GM19099 (cell line): Measurements from ENCODE around the gene RTP1.

Experiments
- POLR2A ChIP-seq: IDR thresholded peaks from 3 replicates; pipeline ENCODE4 v1.6.1; 2011; ENCODE audit warnings: low read depth; ENCODE audit not compliant: insufficient read length; ENCODE audit errors: extremely low read depth

RTP1 gene

DNA sequence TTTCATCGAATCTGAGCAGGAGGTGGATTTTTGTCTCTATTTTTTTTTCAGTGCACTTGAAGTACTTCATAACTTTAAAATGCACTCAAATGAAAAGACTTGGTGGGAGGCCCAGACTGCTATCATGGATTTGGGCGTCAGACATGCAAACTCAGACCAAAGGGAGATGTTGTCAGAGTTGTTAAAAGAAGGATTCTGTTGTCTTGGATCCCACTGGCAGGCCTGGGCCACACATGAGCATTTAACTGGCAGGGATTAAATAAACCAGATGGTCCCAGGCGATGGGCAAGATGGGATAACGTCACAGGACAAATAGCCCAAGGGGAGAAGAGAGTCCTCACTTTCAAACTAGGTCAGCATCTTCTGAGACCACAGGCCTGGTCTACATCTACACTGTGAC, 15.4 kb downstream of the RTP1 start:
- no peak for TF ChIP-seq POLR2A

DNA sequence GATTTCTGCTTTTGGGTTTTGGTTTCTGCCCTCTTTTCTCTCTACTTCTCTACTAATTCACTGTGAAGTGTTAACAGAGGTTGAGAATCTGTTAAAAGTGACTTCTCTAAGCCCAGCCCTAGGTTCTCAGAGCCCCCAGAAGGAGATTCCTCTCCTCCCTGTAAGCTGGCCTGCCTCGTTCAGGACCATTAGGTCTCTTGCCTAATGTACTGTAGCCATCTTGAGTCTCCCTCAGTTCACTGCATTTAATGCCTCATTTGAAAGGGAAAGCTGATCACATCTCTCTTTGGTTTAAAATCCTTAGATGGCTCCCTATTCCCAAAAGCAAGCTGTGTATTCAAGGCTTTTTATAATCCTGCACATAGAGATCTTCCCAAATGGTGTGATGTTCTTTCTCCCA, 16.3 kb downstream of the RTP1 start:
- TF ChIP-seq POLR2A = no peak

GRCh38 chr3:187215460-187215859, 18.2 kb downstream of the RTP1 start:
- TF ChIP-seq POLR2A = no peak

GRCh38 chr3:187222801-187223200, 25.5 kb downstream of the RTP1 start:
- no peak for TF ChIP-seq POLR2A

DNA sequence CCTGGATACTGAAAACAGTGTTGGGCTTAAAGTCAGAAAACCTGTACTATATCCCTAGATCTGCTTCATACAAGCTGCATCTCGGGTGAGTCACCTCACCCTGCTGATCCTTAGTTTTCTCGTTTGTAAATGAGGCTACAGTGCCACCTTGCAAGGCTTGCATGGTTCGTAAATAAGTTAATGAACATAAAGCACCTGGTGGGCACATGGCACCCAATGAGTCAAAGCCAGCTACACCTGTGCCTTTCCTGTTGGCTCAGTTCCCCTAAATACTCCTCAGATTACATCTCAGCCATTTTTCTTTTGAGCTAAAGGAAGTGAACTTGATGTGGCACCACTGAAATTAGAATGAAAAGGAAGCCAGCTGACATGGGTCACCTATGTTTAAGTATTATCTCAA, 26.5 kb downstream of the RTP1 start:
- TF ChIP-seq POLR2A = no peak

DNA sequence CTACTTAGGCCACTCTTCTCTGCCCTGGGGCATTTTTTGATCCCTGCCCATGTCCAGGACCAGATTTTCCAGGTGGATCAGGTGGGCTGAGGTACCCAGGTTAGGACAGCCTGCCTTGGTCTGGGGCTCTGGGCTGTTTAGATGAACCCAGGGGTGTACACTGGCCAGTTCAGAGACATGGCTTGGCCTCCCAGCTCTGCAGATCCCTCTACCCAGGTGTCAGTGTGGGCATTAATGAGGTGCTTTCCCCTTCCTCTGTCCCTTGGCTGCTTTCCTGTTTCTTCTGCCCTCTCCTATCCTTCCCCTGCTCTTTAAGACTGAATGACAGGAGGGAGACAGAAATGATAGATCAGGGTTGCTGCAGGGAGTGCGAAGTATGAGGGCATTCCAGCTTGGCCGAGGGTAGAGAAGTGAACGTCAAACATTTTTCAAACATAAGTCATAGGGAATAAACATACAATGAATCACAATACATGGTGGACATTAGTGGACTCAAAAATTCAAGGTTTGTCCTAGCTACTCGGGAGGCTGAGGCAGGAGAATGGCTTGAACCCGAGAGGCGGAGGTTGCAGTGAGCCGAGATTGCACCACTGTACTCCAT, 30.5 kb downstream of the RTP1 start:
- no peak for TF ChIP-seq POLR2A

- no peak for TF ChIP-seq POLR2A
Observed at GRCh38 chr3:187228740-187229139, 31.5 kb downstream of the RTP1 start.

DNA sequence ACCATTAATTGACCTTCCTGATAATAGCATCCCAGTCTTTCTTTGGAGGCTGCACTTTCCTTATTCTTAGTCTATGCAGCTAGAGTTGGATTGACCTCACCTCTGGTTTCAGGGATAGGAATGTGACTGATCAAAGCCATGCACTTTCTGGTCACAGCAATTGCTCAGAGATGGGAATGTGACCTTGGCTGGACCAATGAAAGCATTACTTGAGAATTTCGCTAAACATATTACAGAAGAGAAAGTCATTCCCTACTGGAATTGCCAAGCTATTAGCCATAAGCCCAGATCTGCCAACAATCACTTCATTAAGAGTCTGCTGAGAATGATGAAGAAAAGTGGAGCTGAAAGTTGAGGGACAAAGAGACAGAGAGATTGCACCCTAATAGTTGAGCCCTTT, 32.7 kb downstream of the RTP1 start:
- TF ChIP-seq POLR2A = no peak

- no peak for TF ChIP-seq POLR2A
Observed at GRCh38 chr3:187236962-187237361, 39.7 kb downstream of the RTP1 start.

GRCh38 chr3:187237741-187238140, 40.5 kb downstream of the RTP1 start:
- no peak for TF ChIP-seq POLR2A

DNA sequence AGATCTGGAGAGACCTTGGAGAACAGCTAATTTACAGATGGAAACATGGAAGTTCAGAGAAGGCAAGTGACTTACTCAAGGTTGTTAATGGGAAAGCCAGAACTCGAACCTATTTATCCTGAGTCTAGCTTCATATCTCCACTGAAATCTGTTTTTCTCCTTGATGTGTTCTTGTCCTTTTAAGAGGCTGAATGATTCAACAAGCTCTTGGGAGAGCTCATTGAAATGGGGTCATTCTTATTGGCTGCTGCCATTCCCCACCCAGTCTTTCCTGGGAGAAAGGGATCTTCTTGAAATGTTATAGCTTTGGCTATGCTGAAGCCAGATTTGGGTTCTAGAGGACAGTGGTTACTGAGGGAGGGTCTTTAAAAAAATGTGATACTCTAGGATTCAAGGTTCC, 41.0 kb downstream of the RTP1 start:
- TF ChIP-seq POLR2A = no peak

GRCh38 chr3:187242435-187242834, 45.1 kb downstream of the RTP1 start:
- no peak for TF ChIP-seq POLR2A

DNA sequence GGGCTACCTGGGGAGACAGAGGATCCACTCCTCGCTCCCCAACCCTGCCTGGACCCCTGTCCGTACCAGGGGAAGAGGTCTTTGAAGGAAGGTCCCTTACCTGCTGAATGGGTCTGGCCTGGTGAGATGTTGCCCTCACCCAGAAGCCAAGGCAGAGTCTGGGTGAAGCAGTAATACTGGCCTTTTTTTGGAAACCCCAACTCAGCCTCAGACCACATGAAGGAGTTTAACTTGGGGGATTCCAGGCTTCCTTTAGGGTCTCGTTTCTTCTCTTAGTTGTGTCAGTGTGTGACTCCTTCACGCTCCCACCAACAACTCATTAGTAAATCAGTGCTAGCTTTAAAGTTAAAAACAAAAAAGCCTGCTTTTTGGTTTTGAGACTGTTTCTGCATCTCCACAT, 45.6 kb downstream of the RTP1 start:
- no peak for TF ChIP-seq POLR2A

- no peak for TF ChIP-seq POLR2A
Observed at GRCh38 chr3:187243933-187244524, 46.7 kb downstream of the RTP1 start.

DNA sequence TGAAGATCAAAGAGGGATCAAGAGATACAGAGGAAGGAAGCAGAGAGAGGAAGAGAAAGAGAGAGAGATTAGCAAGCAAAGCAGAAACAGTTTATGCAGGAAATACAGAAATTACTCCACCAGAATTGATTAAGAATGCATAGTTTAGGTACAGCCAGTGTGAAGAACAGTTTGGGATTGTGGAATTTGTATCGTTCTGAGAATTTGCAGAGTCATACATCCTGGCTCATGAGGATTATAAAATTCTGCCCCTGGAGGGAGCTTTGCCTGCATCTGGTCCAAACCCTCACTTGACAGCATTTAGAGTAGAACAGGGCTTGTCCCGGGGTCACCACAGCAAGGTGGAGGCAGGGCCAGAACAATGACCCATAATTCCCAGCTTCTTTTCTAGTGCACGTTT, 50.1 kb downstream of the RTP1 start:
- no peak for TF ChIP-seq POLR2A
